Activated CD4-positive, alpha-beta memory T cell treated with anti-CD3 and anti-CD28 coated beads for 36 hours (primary cell): ENCODE results near the gene NPHP4. TPM values are rescaled to one million over a fixed set of nuclear protein-coding genes. Genes with fewer than 3 reads are reported as not detected.

Experiments used
- CTCF ChIA-PET: fragments of 350-600 bp; sonication (Branson Sonifier 250); formaldehyde crosslinking; loops from one replicate; lab custom pipeline; 2021; ENCODE audit warnings: antibody characterized with exemption, inconsistent platforms; lab: Charles Lee
- POLR2A ChIA-PET: fragments of 350-600 bp; sonication (Branson Sonifier 250); formaldehyde crosslinking; loops from one replicate; lab custom pipeline; 2021; ENCODE audit warnings: antibody characterized with exemption; lab: Charles Lee
- DNase-seq: peaks from one replicate; pipeline ENCODE4 v3.0.0-alpha.2; 2020
- H3K27ac Mint-ChIP-seq: one replicate; pipeline ENCODE4 v1.8.0; 2021; ENCODE audit warnings: mixed read lengths
- H3K27me3 Mint-ChIP-seq: one replicate; pipeline ENCODE4 v1.8.0; 2021; ENCODE audit warnings: mixed read lengths
- H3K36me3 Mint-ChIP-seq: one replicate; pipeline ENCODE4 v1.8.0; 2021; ENCODE audit warnings: mixed read lengths
- H3K4me1 Mint-ChIP-seq: one replicate; pipeline ENCODE4 v1.8.0; 2021; ENCODE audit warnings: low read depth, mixed read lengths
- H3K4me3 Mint-ChIP-seq: one replicate; pipeline ENCODE4 v1.8.0; 2021; ENCODE audit warnings: mild to moderate bottlenecking, mixed read lengths
- H3K9me3 Mint-ChIP-seq: one replicate; pipeline ENCODE4 v1.8.0; 2021; ENCODE audit warnings: mixed read lengths
- intact Hi-C: fragments of 100-400 bp; cut with micrococcal nuclease; formaldehyde crosslinking; loops from one replicate; pipeline ENCODE4 v1.15.1; 2023
- total RNA-seq, 2 experiments: library from RNA; stranded (reverse); gene quantifications; one replicate each; pipeline ENCODE4 v1.2.3, GENCODE V29; 2021

NPHP4 gene
- total RNA-seq = 10 to 100 TPM; 14.0 to 14.6 TPM

DNA sequence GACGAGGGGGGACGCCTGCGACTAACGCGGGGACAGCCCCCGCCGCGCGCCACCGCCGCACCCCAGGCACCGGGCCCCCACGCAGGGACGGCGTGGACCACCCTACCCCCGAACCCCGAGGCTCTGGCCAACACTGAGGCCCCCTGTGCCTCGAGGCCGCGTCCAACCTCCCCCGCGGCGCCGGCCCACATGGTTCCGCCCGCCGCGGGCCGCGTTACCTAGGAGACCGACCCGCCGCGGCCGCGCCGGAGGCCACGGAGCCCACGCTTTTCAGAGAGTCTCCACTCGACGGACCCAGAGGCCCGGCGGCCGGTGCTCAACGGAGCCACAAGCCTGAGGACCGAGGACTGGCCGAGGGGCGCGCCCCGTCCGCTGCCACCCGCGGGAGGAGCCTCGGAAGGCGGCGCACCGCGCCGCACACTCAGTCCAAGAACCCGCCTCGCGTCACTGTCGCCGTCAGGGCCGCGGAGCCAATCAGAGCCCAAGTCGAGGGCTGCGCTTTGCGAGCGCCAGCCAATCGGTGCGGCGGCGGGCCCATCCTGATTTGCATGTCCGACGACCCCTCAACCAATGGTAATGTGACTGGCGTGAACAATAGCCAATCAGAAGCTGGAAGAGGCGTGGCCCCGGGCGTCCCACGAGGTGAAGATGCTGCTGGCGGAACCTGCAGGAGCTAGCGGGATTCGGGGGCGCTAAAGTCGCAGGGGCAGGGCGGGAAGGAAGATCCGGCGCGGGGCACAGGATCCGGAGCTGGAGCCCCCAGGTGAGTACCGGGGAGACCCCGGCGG is at the start of gene NPHP4:
Gene NPHP4 (minus strand): TSS at position 400 of the 788 bp plus-strand sequence. CDS start 6,136 bp downstream, outside the sequence.
- CTCF ChIA-PET = interaction anchor here (0.6 kb wide), 1 partner anchor 36 kb away, joined by 3 read pairs; no protein-coding TSS in a partner anchor
- Mint-ChIP-seq H3K4me3 (peak within 1 kb of the TSS; percentile 86), H3K27me3 (no peaks in the 10 kb centered on the region), H3K4me1 (peaks cover 21% of the 10 kb centered on the region), H3K27ac (peak within 1 kb of the TSS; percentile 88), H3K9me3 (no peaks in the 10 kb centered on the region), H3K36me3 (peaks cover 4% of the 10 kb centered on the region)
- intact Hi-C loops = loop anchor here (1.0 to 10.0 kb wide), 5 partner anchors 35 to 793 kb away; partner anchors contain the start of genes ACOT7, CAMTA1 and KLHL21
- peak; percentile 100 for DNase-seq
- POLR2A ChIA-PET = interaction anchor here (2.5 kb wide), 1 partner anchor 34 kb away, joined by 41 read pairs; no protein-coding TSS in a partner anchor

DNA sequence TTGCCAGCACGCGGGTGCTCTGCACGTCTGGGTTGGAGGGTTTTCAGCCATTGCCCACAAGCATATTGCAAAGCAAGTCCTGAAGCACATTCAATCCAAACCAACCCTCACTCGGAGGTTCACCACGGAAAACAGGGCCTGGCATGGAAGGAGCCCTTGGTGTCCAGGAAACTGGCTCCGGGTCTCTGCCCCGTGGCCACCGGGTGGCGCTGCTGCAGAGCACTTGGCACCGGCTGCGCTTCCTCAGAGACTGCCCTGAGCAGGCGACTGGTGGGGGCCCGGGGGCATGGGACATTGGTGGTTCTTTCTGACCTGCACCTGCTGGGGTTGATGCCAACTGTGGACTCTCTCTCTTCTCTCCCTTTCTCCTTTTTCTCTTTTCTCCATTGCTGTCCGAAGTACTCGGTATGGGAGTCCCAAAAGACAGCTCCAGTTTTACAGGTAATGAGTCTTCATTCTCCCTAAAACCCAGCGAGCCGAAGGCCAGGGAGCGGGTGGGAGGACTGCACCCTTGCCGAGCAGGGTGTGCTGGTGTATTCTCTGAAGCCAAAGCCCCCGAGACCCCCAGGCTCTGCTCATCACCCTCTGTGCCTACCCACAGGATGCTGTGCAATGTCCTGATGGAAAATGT is 49.3 kb upstream of the NPHP4 start:
- Mint-ChIP-seq H3K4me1 (peaks cover 18% of the 10 kb centered on the region), H3K36me3 (peaks cover 19% of the 10 kb centered on the region), H3K27ac (no peak overlapping the region), H3K9me3 (no peaks in the 10 kb centered on the region), H3K27me3 (no peaks in the 10 kb centered on the region), H3K4me3 (no peak overlapping the region)
- DNase-seq = peak; percentile 42
- intact Hi-C loops = no loop called here
- POLR2A ChIA-PET = no interaction called here
- CTCF ChIA-PET = no interaction called here

GRCh38 chr1:6040861-6041415 is 48.7 kb upstream of the NPHP4 start:
- Mint-ChIP-seq H3K27ac (no peak overlapping the region), H3K36me3 (peaks cover 18% of the 10 kb centered on the region), H3K9me3 (no peaks in the 10 kb centered on the region), H3K4me1 (peaks cover 23% of the 10 kb centered on the region), H3K4me3 (no peak overlapping the region), H3K27me3 (no peaks in the 10 kb centered on the region)
- no peak for DNase-seq
- intact Hi-C loops = no loop called here
- POLR2A ChIA-PET = no interaction called here
- CTCF ChIA-PET = no interaction called here

DNA sequence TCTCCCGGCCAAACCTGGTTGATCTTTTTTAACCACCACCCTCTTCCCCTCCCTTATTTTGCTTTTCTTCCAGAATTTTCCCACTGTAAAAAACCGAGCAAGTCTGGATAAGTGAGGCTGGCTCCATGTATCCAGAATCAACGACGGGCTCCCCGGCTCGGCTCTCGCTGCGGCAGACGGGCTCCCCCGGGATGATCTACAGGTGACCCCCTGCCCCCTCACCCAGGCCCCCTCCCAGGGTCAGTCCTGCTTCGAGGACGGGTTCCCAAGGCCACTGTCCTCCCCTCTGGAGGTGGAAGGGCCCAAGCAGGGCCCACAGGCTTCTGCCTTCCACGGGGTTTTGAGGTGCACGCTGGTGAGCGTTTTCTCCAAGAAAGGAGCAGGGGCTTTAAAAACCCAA is 48.2 kb upstream of the NPHP4 start:
- POLR2A ChIA-PET = no interaction called here
- Mint-ChIP-seq H3K27me3 (no peaks in the 10 kb centered on the region), H3K4me1 (peaks cover 27% of the 10 kb centered on the region), H3K27ac (no peak overlapping the region), H3K9me3 (no peaks in the 10 kb centered on the region), H3K4me3 (no peak overlapping the region), H3K36me3 (peaks cover 20% of the 10 kb centered on the region)
- intact Hi-C loops = no loop called here
- CTCF ChIA-PET = no interaction called here
- no peak for DNase-seq

DNA sequence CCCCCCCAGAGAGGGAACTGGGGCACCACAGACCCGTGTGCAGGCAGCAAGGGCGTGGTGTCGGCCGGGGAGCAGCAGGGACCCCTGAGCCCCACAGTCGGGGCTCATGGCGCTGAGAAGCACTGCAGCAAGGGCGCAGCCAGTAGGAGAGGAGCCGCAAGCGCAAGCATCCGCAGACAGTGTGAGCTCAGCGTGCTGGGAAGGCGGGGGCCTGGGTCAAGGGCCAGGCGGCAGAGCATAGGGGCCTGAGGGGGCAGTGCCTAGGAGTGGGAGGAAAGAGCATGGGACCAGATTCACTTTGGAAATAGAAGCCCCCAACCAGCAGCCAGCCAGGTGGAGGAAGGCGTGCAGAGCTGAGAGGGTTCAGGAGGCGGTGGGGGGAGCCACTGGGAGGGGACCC is 46.8 kb upstream of the NPHP4 start:
- peaks cover 39% of the 10 kb centered on the region for H3K4me1 Mint-ChIP-seq
- H3K9me3 Mint-ChIP-seq = no peaks in the 10 kb centered on the region
- CTCF ChIA-PET = no interaction called here
- no peak for DNase-seq
- intact Hi-C loops = no loop called here
- no peaks in the 10 kb centered on the region for H3K27me3 Mint-ChIP-seq
- H3K36me3 Mint-ChIP-seq = peaks cover 22% of the 10 kb centered on the region
- POLR2A ChIA-PET = interaction anchor here (0.5 kb wide), 1 partner anchor 29 kb away, joined by 3 read pairs; no protein-coding TSS in a partner anchor
- H3K27ac Mint-ChIP-seq = no peak overlapping the region
- H3K4me3 Mint-ChIP-seq = no peak overlapping the region

DNA sequence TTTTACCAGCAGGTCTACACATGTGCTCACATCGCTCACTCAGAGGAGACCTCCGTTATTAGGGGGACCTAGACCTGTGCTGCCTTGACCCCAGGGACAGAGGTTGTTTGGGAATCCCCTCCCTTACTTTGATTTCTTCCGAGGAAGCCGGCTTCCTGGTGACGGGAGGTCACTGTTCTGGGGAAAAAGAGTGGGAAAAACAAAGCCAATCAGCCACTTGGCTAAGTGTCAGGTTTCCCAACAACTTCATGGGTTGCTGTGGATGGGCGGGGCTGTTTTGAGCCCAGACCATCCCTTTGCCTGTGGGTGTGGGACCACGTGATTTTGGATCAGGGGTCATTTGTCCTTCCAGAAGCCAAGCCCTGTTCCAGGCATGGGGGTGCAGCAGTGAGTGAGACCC is 46.4 kb upstream of the NPHP4 start:
- H3K27me3 Mint-ChIP-seq = no peaks in the 10 kb centered on the region
- no peak overlapping the region for H3K27ac Mint-ChIP-seq
- intact Hi-C loops = no loop called here
- ChIA-PET CTCF (no interaction called here), POLR2A (interaction anchor here (0.5 kb wide), 1 partner anchor 28 kb away, joined by 3 read pairs; no protein-coding TSS in a partner anchor)
- H3K4me1 Mint-ChIP-seq = peaks cover 43% of the 10 kb centered on the region
- DNase-seq = no peak
- H3K4me3 Mint-ChIP-seq = no peak overlapping the region
- no peaks in the 10 kb centered on the region for H3K9me3 Mint-ChIP-seq
- H3K36me3 Mint-ChIP-seq = peaks cover 22% of the 10 kb centered on the region

- intact Hi-C loops = no loop called here
- POLR2A ChIA-PET = no interaction called here
- H3K4me1 Mint-ChIP-seq = peaks cover 55% of the 10 kb centered on the region
These were observed 45.1 kb upstream of the NPHP4 start for GRCh38 chr1:6037338-6037762.

GRCh38 chr1:6035719-6036118 is 43.5 kb upstream of the NPHP4 start:
- no peak for DNase-seq
- CTCF ChIA-PET = interaction anchor here (1.2 to 2.0 kb wide), 2 partner anchors 10 to 359 kb away, joined by 3 to 10 read pairs; no protein-coding TSS in a partner anchor
- Mint-ChIP-seq H3K4me1 (peaks cover 68% of the 10 kb centered on the region), H3K9me3 (no peaks in the 10 kb centered on the region), H3K4me3 (no peak overlapping the region), H3K36me3 (peaks cover 25% of the 10 kb centered on the region), H3K27me3 (no peaks in the 10 kb centered on the region), H3K27ac (no peak overlapping the region)
- POLR2A ChIA-PET = interaction anchor here (0.9 kb wide), 1 partner anchor 9 kb away, joined by 3 read pairs; no protein-coding TSS in a partner anchor
- intact Hi-C loops = no loop called here

More at GRCh38 chr1:6037338-6037762, 45.1 kb upstream of the NPHP4 start:
- Mint-ChIP-seq H3K9me3 (no peaks in the 10 kb centered on the region), H3K27ac (peak overlapping the region; percentile 59), H3K36me3 (peaks cover 23% of the 10 kb centered on the region), H3K27me3 (no peaks in the 10 kb centered on the region), H3K4me3 (no peak overlapping the region)
- CTCF ChIA-PET = no interaction called here
- DNase-seq = peak; percentile 42

- intact Hi-C loops = no loop called here
- ChIA-PET POLR2A (interaction anchor here (0.6 to 1.2 kb wide), 2 partner anchors 9 to 63 kb away, joined by 4 to 5 read pairs; no protein-coding TSS in a partner anchor), CTCF (interaction anchor here (1.2 to 2.6 kb wide), 3 partner anchors 10 to 359 kb away, joined by 3 to 10 read pairs (median 9); no protein-coding TSS in a partner anchor)
- DNase-seq = no peak
- Mint-ChIP-seq H3K27ac (no peak overlapping the region), H3K9me3 (no peaks in the 10 kb centered on the region), H3K27me3 (no peaks in the 10 kb centered on the region), H3K36me3 (peaks cover 28% of the 10 kb centered on the region), H3K4me3 (no peak overlapping the region), H3K4me1 (peaks cover 72% of the 10 kb centered on the region)
These were observed 43.1 kb upstream of the NPHP4 start for GRCh38 chr1:6035303-6035702.

- Mint-ChIP-seq H3K4me3 (no peak overlapping the region), H3K27ac (no peak overlapping the region), H3K4me1 (peaks cover 78% of the 10 kb centered on the region), H3K36me3 (peaks cover 31% of the 10 kb centered on the region), H3K9me3 (no peaks in the 10 kb centered on the region), H3K27me3 (no peaks in the 10 kb centered on the region)
- DNase-seq = no peak
- ChIA-PET CTCF (interaction anchor here (0.5 to 2.6 kb wide), 10 partner anchors 9 to 360 kb away, joined by 3 to 10 read pairs (median 4); no protein-coding TSS in a partner anchor), POLR2A (interaction anchor here (0.6 to 1.2 kb wide), 2 partner anchors 8 to 62 kb away, joined by 4 to 5 read pairs; no protein-coding TSS in a partner anchor)
- intact Hi-C loops = no loop called here
These were observed 42.5 kb upstream of the NPHP4 start for GRCh38 chr1:6034750-6035096.

GRCh38 chr1:6033986-6034749 is 41.9 kb upstream of the NPHP4 start:
- ChIA-PET POLR2A (interaction anchor here (1.2 kb wide), 1 partner anchor 8 kb away, joined by 4 read pairs; no protein-coding TSS in a partner anchor), CTCF (interaction anchor here (0.5 to 2.6 kb wide), 11 partner anchors 9 to 360 kb away, joined by 3 to 10 read pairs (median 4); no protein-coding TSS in a partner anchor)
- Mint-ChIP-seq H3K27me3 (no peaks in the 10 kb centered on the region), H3K27ac (no peak overlapping the region), H3K4me3 (no peak overlapping the region), H3K36me3 (peaks cover 35% of the 10 kb centered on the region), H3K4me1 (peaks cover 83% of the 10 kb centered on the region), H3K9me3 (no peaks in the 10 kb centered on the region)
- DNase-seq = peak; percentile 49
- intact Hi-C loops = no loop called here
